Heart left ventricle (tissue), 13 donors: ENCODE data around the gene MGMT.

Experiments used
- CTCF ChIP-seq, 12 donors: fragments of 200-600 bp; sonication (generic) in 4 of 12; IDR thresholded peaks; one replicate each; pipeline versions ENCODE4 v1.5.0 to v1.8.0; 2018 to 2022; ENCODE audit warnings: antibody characterized with exemption in 12 of 12, mild to moderate bottlenecking in 5 of 12
- POLR2A ChIP-seq, 2 donors: fragments of 450-650 bp; IDR thresholded peaks; one replicate each; pipeline ENCODE4 v1.6.1; 2017; ENCODE audit warnings: antibody characterized with exemption in 2 of 2, mild to moderate bottlenecking in 2 of 2, moderate library complexity in 2 of 2
- donor health status: ischemic (EF 13 %, LVEDD 7.1; RV severe dilation, severe dysfunction).
- donor health status: DM: no; HTN: yes; CAD: no.
- donor health status: DM: no; HTN: no; CAD: no.
- donor health status: ischemic (EF 25% LVEDD 6.9; RV normal size, moderate dysfunction).
- donor health status: ischemic (EF 25% LVEDD 5.7; RV mildly dilated, moderate dysfunction).
- donor health status: ischemic (EF 35%, LVEDD 5.7; RV mildly dilated, moderate dysfunction).
- donor health status: nonischemic (EF 11% LVEDD 7.7; RV severe dilation, severe dysfunction).
- donor health status: DM: yes; HTN: yes; CAD: no.
- donor health status: PGD.
- donor health status: ischemic (EF 29% LVEDD 5.4; RV normal size, mild dysfunction).
- donor health status: nonischemic (EF 23%, LVEDD 6.1; RV moderate dilation, normal function).

- TF ChIP-seq POLR2A (IDR thresholded peaks at IDR 0.05) (no peak), CTCF (IDR thresholded peaks at IDR 0.05) (no peak)
Measured at GRCh38 chr10:129627442-129627841, 160.4 kb downstream of the MGMT start.
